AG09309 (cell line): ENCODE measurements around the gene ABHD15.

Experiments used
- DNase-seq: peaks from one replicate; pipeline ENCODE4 v3.0.0-alpha.2; 2010; ENCODE audit warnings: low read depth
- H3K4me3 ChIP-seq: 2 replicates; pipeline ENCODE4 v1.5.1; 2011; ENCODE audit warnings: mild to moderate bottlenecking, low read depth, low read length, moderate library complexity; ENCODE audit not compliant: control insufficient read depth
- CTCF ChIP-seq: IDR thresholded peaks from 2 replicates; pipeline ENCODE4 v1.5.1; 2011; ENCODE audit warnings: mild to moderate bottlenecking, low read depth, low read length, inconsistent platforms; ENCODE audit not compliant: insufficient read depth, control insufficient read depth; ENCODE audit errors: missing control alignments

Gene ABHD15

GRCh38 chr17:29586676-29587469, 20.0 kb upstream of the ABHD15 start:
- DNase-seq = no peak
- no peak for TF ChIP-seq CTCF
- no peak overlapping the region for H3K4me3 ChIP-seq

GRCh38 chr17:29585080-29585751, 18.4 kb upstream of the ABHD15 start:
- peak; percentile 46 for TF ChIP-seq CTCF
- DNase-seq = no peak
- no peak overlapping the region for H3K4me3 ChIP-seq

GRCh38 chr17:29584452-29585079, 17.7 kb upstream of the ABHD15 start:
- H3K4me3 ChIP-seq = no peak overlapping the region
- no peak for TF ChIP-seq CTCF
- DNase-seq = no peak

GRCh38 chr17:29583324-29584248, 16.7 kb upstream of the ABHD15 start:
- TF ChIP-seq CTCF = no peak
- H3K4me3 ChIP-seq = no peak overlapping the region
- no peak for DNase-seq

- DNase-seq = no peak
- H3K4me3 ChIP-seq = no peak overlapping the region
- TF ChIP-seq CTCF = no peak
These were observed 15.9 kb upstream of the ABHD15 start for GRCh38 chr17:29582772-29583171.

GRCh38 chr17:29582254-29582765, 15.5 kb upstream of the ABHD15 start:
- no peak for TF ChIP-seq CTCF
- no peak for DNase-seq
- no peak overlapping the region for H3K4me3 ChIP-seq
